ENCODE measurements around the gene PWWP2B. TPM values are rescaled to one million over a fixed set of nuclear protein-coding genes. Genes with fewer than 3 reads are reported as not detected.
A peak's percentile ranks its signal among the peaks of the same experiment; 100 is the strongest.

PWWP2B gene
- total and polyA plus RNA-seq, 7 experiments from 2014 or later = 1.5 to 22.2 (median 11.5) TPM

DNA sequence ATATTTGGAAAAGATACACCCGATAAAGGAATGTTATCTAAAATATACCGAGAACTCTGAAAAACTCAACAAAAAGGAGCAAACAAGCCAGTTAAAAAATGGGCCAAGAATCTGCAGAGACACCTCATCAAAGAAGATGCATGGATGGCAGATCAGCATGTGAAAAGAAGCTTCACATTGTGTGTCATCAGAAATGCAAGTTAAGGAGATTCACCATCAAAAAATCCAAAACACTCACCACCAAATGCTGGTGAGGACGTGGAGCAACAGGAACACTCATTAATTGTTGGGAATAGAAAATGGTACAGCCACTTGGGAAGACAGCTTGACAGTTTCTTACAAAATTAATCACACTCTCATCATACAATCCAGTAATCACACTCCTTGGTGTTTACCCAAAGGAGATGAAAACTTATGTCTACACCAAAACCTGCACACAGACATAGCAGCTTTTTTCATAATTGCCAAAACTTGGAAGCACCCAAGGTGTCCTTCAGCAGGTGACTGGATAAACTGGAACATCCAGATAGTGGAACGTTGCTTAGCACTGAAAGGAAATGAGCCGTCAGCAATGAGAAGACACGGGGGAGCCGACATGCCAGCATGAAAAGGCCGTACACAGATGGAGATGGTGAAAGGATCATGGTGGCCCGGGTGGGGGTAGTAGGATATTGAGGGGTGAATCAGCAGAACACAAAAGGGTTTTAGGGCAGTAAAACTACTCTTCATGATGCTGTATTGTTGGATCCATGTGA is 27.9 kb upstream of the PWWP2B start:
- ATAC-seq = no peak
- peak overlapping the region in 1 of 9 donors; percentile 48 for H3K27ac Mint-ChIP-seq

DNA sequence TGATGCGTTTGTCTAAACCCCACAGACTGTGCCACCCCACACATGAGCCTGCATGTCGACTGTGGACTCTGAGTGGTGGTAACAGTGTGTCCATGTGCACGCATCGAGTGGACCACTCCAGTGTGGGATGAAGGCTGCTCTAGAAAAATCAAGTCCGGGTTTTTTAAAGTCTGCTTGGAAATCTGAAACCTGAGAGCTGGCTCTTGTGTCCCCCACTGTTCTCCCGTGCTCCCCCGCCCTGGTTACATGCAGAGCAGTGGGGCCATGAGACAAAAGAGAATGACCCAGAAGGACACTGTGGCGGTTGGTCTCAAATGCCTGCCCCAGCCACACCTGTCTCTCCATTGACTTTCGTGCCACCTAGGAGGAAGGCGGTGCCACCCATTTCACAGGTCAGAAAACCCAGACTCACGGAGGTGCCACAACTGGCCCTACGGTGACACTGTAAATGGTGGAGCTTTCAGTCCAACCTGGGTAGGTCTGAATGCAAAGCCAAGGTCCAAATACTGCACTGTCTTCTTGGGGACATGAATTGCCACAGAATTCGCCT is 27.3 kb upstream of the PWWP2B start:
- CTCF ChIA-PET = no interaction called here
- peaks cover 0 to 5% (median 0%) of the 10 kb centered on the region in 5 donors for H3K27me3 Mint-ChIP-seq

More for the DNA sequence above, 27.9 kb upstream of the PWWP2B start:
- peaks cover 7 to 31% (median 9%) of the 10 kb centered on the region in 5 donors for H3K36me3 Mint-ChIP-seq
- Histone ChIP-seq H3K9me3 (ENCODE audit: control insufficient read depth in 2 of 3, low read length in 3 of 3) (no peaks in the 10 kb centered on the region), H3K4me3 (ENCODE audit: low read length) (no peak overlapping the region), H3K4me1 (ENCODE audit: control insufficient read depth in 2 of 2, insufficient read depth in 2 of 2, low read length in 2 of 2) (peaks cover 0 to 9% of the 10 kb centered on the region in 2 donors), H3K27ac (ENCODE audit: low read depth, low read length) (no peak overlapping the region), H3K36me3 (ENCODE audit: control insufficient read depth in 2 of 3, insufficient read depth in 3 of 3, low read length in 3 of 3) (no peaks in the 10 kb centered on the region), H3K27me3 (ENCODE audit: control insufficient read depth in 2 of 2, insufficient read depth in 2 of 2, low read length in 2 of 2) (no peaks in the 10 kb centered on the region)
- H3K4me3 Mint-ChIP-seq = no peak overlapping the region
- intact Hi-C loops (cut with micrococcal nuclease) = no loop called here
- ChIA-PET CTCF (no interaction called here), POLR2A (no interaction called here)
- H3K9me3 Mint-ChIP-seq = peaks cover 0 to 8% (median 0%) of the 10 kb centered on the region in 11 donors
- peaks cover 0 to 5% (median 0%) of the 10 kb centered on the region in 5 donors for H3K27me3 Mint-ChIP-seq
- DNase-seq = no peak
- H3K4me1 Mint-ChIP-seq = peaks cover 5 to 17% (median 13%) of the 10 kb centered on the region in 7 donors

DNA sequence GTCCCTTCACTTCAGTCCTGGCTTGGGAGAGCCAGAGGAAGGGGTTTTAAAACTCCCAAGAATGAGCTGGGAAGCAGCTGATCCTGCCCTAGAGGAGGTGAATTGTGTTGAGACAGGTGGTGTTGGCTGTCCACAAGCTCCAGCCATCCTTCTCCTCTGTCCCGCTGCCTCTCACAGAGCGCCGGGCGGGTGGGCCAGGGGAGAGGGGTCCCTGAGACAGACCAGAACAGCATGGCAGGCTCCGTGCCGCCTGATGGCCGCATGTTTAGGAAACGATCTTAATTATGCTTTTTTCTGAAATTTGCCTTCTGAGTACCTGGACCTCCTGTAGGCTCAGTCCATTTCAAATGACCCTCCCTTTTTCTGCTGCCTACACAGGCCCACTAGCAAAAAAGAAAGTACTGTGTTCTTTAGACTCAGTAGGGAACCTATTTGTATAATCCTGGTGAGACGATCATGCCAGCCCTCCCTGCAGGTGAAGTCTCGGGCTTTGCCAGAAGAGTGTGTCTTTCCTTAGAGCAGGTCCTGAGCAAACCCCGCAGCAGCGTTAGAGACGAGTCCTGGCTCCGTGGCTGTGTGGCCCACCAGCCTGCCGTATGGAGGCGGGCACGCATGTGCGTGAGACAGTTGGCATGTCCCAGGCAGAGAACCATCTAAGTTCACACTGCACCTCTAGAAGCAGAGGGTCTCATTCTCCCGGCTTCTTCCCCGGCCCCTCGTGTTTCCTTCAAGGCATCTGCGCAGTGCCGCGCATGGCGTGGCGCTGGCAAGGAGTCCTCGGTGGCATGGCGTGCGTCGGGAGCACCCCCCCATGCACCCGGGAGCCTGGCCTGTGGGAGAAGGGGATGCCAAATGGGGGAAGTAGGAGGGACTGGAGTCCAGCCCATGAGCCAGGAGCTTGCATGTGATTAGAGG is 26.3 kb upstream of the PWWP2B start:
- peaks cover 5 to 11% (median 6%) of the 10 kb centered on the region in 7 donors for H3K4me1 Mint-ChIP-seq
- Histone ChIP-seq H3K9me3 (ENCODE audit: control insufficient read depth in 2 of 3, low read length in 3 of 3) (no peaks in the 10 kb centered on the region), H3K4me3 (ENCODE audit: low read length) (no peak overlapping the region), H3K27me3 (ENCODE audit: control insufficient read depth in 2 of 2, insufficient read depth in 2 of 2, low read length in 2 of 2) (no peaks in the 10 kb centered on the region), H3K27ac (ENCODE audit: low read depth, low read length) (no peak overlapping the region), H3K36me3 (ENCODE audit: control insufficient read depth in 2 of 3, insufficient read depth in 3 of 3, low read length in 3 of 3) (no peaks in the 10 kb centered on the region), H3K4me1 (ENCODE audit: control insufficient read depth in 2 of 2, insufficient read depth in 2 of 2, low read length in 2 of 2) (peaks cover 0 to 9% of the 10 kb centered on the region in 2 donors)
- ATAC-seq (no peak), DNase-seq (no peak)
- intact Hi-C loops (cut with micrococcal nuclease) = no loop called here
- ChIA-PET POLR2A (no interaction called here), CTCF (no interaction called here)
- H3K36me3 Mint-ChIP-seq = peaks cover 0 to 28% (median 9%) of the 10 kb centered on the region in 5 donors
- H3K4me3 Mint-ChIP-seq = no peak overlapping the region
- H3K9me3 Mint-ChIP-seq = no peaks in the 10 kb centered on the region
- peaks cover 0 to 5% (median 0%) of the 10 kb centered on the region in 5 donors for H3K27me3 Mint-ChIP-seq
- H3K27ac Mint-ChIP-seq = no peak overlapping the region

More for the DNA sequence above, 27.3 kb upstream of the PWWP2B start:
- Histone ChIP-seq H3K9me3 (ENCODE audit: control insufficient read depth in 2 of 3, low read length in 3 of 3) (no peaks in the 10 kb centered on the region), H3K4me3 (ENCODE audit: low read length) (no peak overlapping the region), H3K27me3 (ENCODE audit: control insufficient read depth in 2 of 2, insufficient read depth in 2 of 2, low read length in 2 of 2) (no peaks in the 10 kb centered on the region), H3K27ac (ENCODE audit: low read depth, low read length) (no peak overlapping the region), H3K36me3 (ENCODE audit: control insufficient read depth in 2 of 3, insufficient read depth in 3 of 3, low read length in 3 of 3) (no peaks in the 10 kb centered on the region), H3K4me1 (ENCODE audit: control insufficient read depth in 2 of 2, insufficient read depth in 2 of 2, low read length in 2 of 2) (peaks cover 0 to 9% of the 10 kb centered on the region in 2 donors)
- no peak for ATAC-seq
- POLR2A ChIA-PET = no interaction called here
- Mint-ChIP-seq H3K36me3 (peaks cover 1 to 31% (median 9%) of the 10 kb centered on the region in 5 donors), H3K27ac (no peak overlapping the region), H3K9me3 (peaks cover 0 to 1% (median 0%) of the 10 kb centered on the region in 11 donors), H3K4me1 (peaks cover 5 to 15% (median 7%) of the 10 kb centered on the region in 7 donors), H3K4me3 (no peak overlapping the region)
- DNase-seq = no peak
- intact Hi-C loops (cut with micrococcal nuclease) = no loop called here

DNA sequence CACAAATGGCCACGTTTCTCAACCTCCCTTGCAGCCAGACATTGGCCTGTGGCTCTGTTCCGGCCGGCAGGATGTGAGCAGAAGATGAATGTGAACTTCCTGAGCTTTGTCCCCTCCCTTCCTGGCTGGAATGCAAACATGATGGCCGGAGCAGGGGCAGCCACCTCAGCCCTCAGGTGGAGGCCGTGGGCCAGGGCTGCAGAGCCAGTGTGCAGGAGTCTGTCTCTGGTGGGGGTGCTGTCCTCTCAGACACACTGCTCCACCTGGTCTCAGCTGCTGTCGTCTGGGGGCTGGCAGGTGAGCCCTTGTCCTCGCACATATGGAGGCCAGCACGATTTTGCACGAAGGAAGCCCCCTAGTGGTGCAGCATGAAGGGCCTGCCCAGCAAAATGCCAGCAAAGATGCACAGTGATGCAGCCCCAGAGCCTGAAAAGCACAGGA is 25.3 kb upstream of the PWWP2B start:
- ATAC-seq (no peak), DNase-seq (peak in 2 of 9 donors; percentile 17 to 19)
- ChIA-PET CTCF (interaction anchor here (1.2 kb wide), 1 partner anchor 16 kb away, joined by 3 read pairs; no protein-coding TSS in a partner anchor), POLR2A (no interaction called here)
- peaks cover 0 to 7% (median 0%) of the 10 kb centered on the region in 5 donors for H3K27me3 Mint-ChIP-seq
- H3K4me3 ChIP-seq (ENCODE audit: low read length) = no peak overlapping the region
- H3K27ac ChIP-seq (ENCODE audit: low read depth, low read length) = no peak overlapping the region
- H3K4me1 ChIP-seq (ENCODE audit: control insufficient read depth in 2 of 2, insufficient read depth in 2 of 2, low read length in 2 of 2) = peaks cover 0 to 9% of the 10 kb centered on the region in 2 donors
- peak overlapping the region in 3 of 9 donors; percentile 9 to 66 (median 62) for H3K27ac Mint-ChIP-seq
- H3K4me1 Mint-ChIP-seq = peaks cover 5 to 11% (median 8%) of the 10 kb centered on the region in 7 donors
- intact Hi-C loops (cut with micrococcal nuclease) = no loop called here
- H3K4me3 Mint-ChIP-seq = peak overlapping the region in 1 of 10 donors; percentile 20
- no peaks in the 10 kb centered on the region for H3K9me3 ChIP-seq (ENCODE audit: control insufficient read depth in 2 of 3, low read length in 3 of 3)
- no peaks in the 10 kb centered on the region for H3K27me3 ChIP-seq (ENCODE audit: control insufficient read depth in 2 of 2, insufficient read depth in 2 of 2, low read length in 2 of 2)
- H3K36me3 ChIP-seq (ENCODE audit: control insufficient read depth in 2 of 3, insufficient read depth in 3 of 3, low read length in 3 of 3) = no peaks in the 10 kb centered on the region
- H3K36me3 Mint-ChIP-seq = peaks cover 0 to 25% (median 9%) of the 10 kb centered on the region in 5 donors
- no peaks in the 10 kb centered on the region for H3K9me3 Mint-ChIP-seq

DNA sequence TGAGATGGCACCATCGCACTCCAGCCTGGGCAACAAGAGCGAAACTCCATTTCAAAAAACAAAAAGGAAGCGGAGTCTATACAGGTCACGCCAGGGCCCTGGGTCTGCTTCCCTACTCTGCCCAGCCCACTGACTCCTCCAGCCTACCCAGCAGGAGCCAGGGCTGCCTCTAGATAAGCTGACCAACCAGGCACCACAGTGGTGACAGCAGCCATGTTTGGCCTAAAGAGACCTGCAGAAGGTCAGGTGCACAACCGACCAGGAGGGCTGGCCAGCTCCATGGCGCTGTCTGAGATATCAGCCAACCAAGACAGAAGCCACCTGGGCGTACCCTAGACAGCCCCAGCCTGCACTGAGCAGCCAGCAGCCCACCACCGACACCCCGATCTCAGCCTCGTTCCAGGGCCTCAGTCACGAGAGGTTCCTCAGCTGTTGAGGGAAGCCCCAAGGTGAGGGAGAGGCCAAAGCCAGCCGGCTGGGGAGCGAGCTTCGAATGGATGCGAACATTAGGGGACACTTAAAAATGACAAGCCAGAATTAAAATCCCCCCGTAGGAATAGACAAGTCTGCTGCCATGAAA is 24.4 kb upstream of the PWWP2B start:
- H3K27me3 Mint-ChIP-seq = peaks cover 0 to 7% (median 0%) of the 10 kb centered on the region in 5 donors
- peaks cover 0 to 9% of the 10 kb centered on the region in 2 donors for H3K4me1 ChIP-seq (ENCODE audit: control insufficient read depth in 2 of 2, insufficient read depth in 2 of 2, low read length in 2 of 2)
- H3K9me3 ChIP-seq (ENCODE audit: control insufficient read depth in 2 of 3, low read length in 3 of 3) = no peaks in the 10 kb centered on the region
- no peak overlapping the region for H3K4me3 Mint-ChIP-seq
- H3K9me3 Mint-ChIP-seq = no peaks in the 10 kb centered on the region
- H3K27ac ChIP-seq (ENCODE audit: low read depth, low read length) = no peak overlapping the region
- DNase-seq (no peak), ATAC-seq (no peak)
- ChIA-PET CTCF (interaction anchor here (1.2 kb wide), 1 partner anchor 16 kb away, joined by 3 read pairs; no protein-coding TSS in a partner anchor), POLR2A (no interaction called here)
- no peaks in the 10 kb centered on the region for H3K27me3 ChIP-seq (ENCODE audit: control insufficient read depth in 2 of 2, insufficient read depth in 2 of 2, low read length in 2 of 2)
- H3K4me3 ChIP-seq (ENCODE audit: low read length) = no peak overlapping the region
- intact Hi-C loops (cut with micrococcal nuclease) = no loop called here
- no peak overlapping the region for H3K27ac Mint-ChIP-seq
- no peaks in the 10 kb centered on the region for H3K36me3 ChIP-seq (ENCODE audit: control insufficient read depth in 2 of 3, insufficient read depth in 3 of 3, low read length in 3 of 3)
- peaks cover 5 to 11% (median 8%) of the 10 kb centered on the region in 7 donors for H3K4me1 Mint-ChIP-seq
- peaks cover 0 to 15% (median 9%) of the 10 kb centered on the region in 5 donors for H3K36me3 Mint-ChIP-seq

Data from naive thymus-derived CD4-positive, alpha-beta T cell (primary cell).